Activated T-cell treated with anti-CD3 and anti-CD28 coated beads, Interleukin-2, amount 50 U/mL, for 24 hours (primary cell): Measurements from ENCODE around the gene PPP1CA.

ENCODE experiments used
- DNase-seq: peaks from one replicate; pipeline ENCODE4 v3.0.0-alpha.2; 2020
- H3K27ac Mint-ChIP-seq: 2 replicates; pipeline ENCODE4 v1.8.0; 2020; ENCODE audit warnings: mild to moderate bottlenecking, mixed read lengths
- H3K27me3 Mint-ChIP-seq: 2 replicates; pipeline ENCODE4 v1.8.0; 2020; ENCODE audit warnings: mixed read lengths
- H3K36me3 Mint-ChIP-seq: 2 replicates; pipeline ENCODE4 v1.8.0; 2020; ENCODE audit warnings: low read depth, mixed read lengths
- H3K4me1 Mint-ChIP-seq: 2 replicates; pipeline ENCODE4 v1.8.0; 2020; ENCODE audit warnings: low read depth, mixed read lengths
- H3K4me3 Mint-ChIP-seq: 2 replicates; pipeline ENCODE4 v1.8.0; 2020; ENCODE audit warnings: mild to moderate bottlenecking, moderate library complexity, mixed read lengths
- H3K9me3 Mint-ChIP-seq: 2 replicates; pipeline ENCODE4 v1.8.0; 2020; ENCODE audit warnings: mixed read lengths

PPP1CA gene

GRCh38 chr11:67370351-67371076 is 31.1 kb downstream of the PPP1CA start:
- H3K27ac Mint-ChIP-seq, result no peak overlapping the region
- H3K27me3 Mint-ChIP-seq, result peaks cover 24% of the 10 kb centered on the region
- no peak for DNase-seq
- H3K9me3 Mint-ChIP-seq, result no peaks in the 10 kb centered on the region
- no peak overlapping the region for H3K4me3 Mint-ChIP-seq
- no peaks in the 10 kb centered on the region for H3K36me3 Mint-ChIP-seq
- peaks cover 55% of the 10 kb centered on the region for H3K4me1 Mint-ChIP-seq

- H3K27ac Mint-ChIP-seq, result no peak overlapping the region
- H3K4me3 Mint-ChIP-seq, result no peak overlapping the region
- H3K27me3 Mint-ChIP-seq, result peaks cover 24% of the 10 kb centered on the region
- no peak for DNase-seq
- H3K36me3 Mint-ChIP-seq, result no peaks in the 10 kb centered on the region
- no peaks in the 10 kb centered on the region for H3K9me3 Mint-ChIP-seq
- peaks cover 57% of the 10 kb centered on the region for H3K4me1 Mint-ChIP-seq
Observed at GRCh38 chr11:67369801-67370284, 31.8 kb downstream of the PPP1CA start.

- no peaks in the 10 kb centered on the region for H3K9me3 Mint-ChIP-seq
- no peaks in the 10 kb centered on the region for H3K36me3 Mint-ChIP-seq
- no peak for DNase-seq
- H3K27me3 Mint-ChIP-seq, result peaks cover 18% of the 10 kb centered on the region
- no peak overlapping the region for H3K4me3 Mint-ChIP-seq
- H3K4me1 Mint-ChIP-seq, result peaks cover 57% of the 10 kb centered on the region
- peak overlapping the region; percentile 5 for H3K27ac Mint-ChIP-seq
Observed at GRCh38 chr11:67369275-67369674, 32.4 kb downstream of the PPP1CA start.

GRCh38 chr11:67368621-67369020 is 33.0 kb downstream of the PPP1CA start:
- H3K4me3 Mint-ChIP-seq, result no peak overlapping the region
- peak overlapping the region; percentile 58 for H3K27ac Mint-ChIP-seq
- H3K4me1 Mint-ChIP-seq, result peaks cover 58% of the 10 kb centered on the region
- peaks cover 14% of the 10 kb centered on the region for H3K27me3 Mint-ChIP-seq
- H3K36me3 Mint-ChIP-seq, result no peaks in the 10 kb centered on the region
- no peaks in the 10 kb centered on the region for H3K9me3 Mint-ChIP-seq
- no peak for DNase-seq

- Mint-ChIP-seq H3K4me1 (peaks cover 58% of the 10 kb centered on the region), H3K27me3 (peaks cover 14% of the 10 kb centered on the region)
- DNase-seq, result no peak
Observed at GRCh38 chr11:67367761-67368227, 33.9 kb downstream of the PPP1CA start.

GRCh38 chr11:67366961-67367760 is 34.5 kb downstream of the PPP1CA start:
- Mint-ChIP-seq H3K4me1 (peaks cover 58% of the 10 kb centered on the region), H3K4me3 (no peak overlapping the region), H3K36me3 (no peaks in the 10 kb centered on the region), H3K27ac (no peak overlapping the region), H3K9me3 (no peaks in the 10 kb centered on the region), H3K27me3 (peaks cover 14% of the 10 kb centered on the region)
- no peak for DNase-seq

More at GRCh38 chr11:67367761-67368227, 33.9 kb downstream of the PPP1CA start:
- Mint-ChIP-seq H3K9me3 (no peaks in the 10 kb centered on the region), H3K27ac (no peak overlapping the region), H3K4me3 (no peak overlapping the region), H3K36me3 (no peaks in the 10 kb centered on the region)

- Mint-ChIP-seq H3K4me3 (no peak overlapping the region), H3K27me3 (peaks cover 9% of the 10 kb centered on the region)
Observed at GRCh38 chr11:67366546-67366945, 35.1 kb downstream of the PPP1CA start.

GRCh38 chr11:67365736-67366444 is 35.8 kb downstream of the PPP1CA start:
- H3K4me1 Mint-ChIP-seq, result peaks cover 48% of the 10 kb centered on the region
- no peak overlapping the region for H3K27ac Mint-ChIP-seq
- H3K4me3 Mint-ChIP-seq, result no peak overlapping the region
- H3K36me3 Mint-ChIP-seq, result no peaks in the 10 kb centered on the region
- H3K9me3 Mint-ChIP-seq, result no peaks in the 10 kb centered on the region
- peaks cover 4% of the 10 kb centered on the region for H3K27me3 Mint-ChIP-seq
- DNase-seq, result no peak

More at GRCh38 chr11:67366546-67366945, 35.1 kb downstream of the PPP1CA start:
- Mint-ChIP-seq H3K36me3 (no peaks in the 10 kb centered on the region), H3K27ac (no peak overlapping the region), H3K4me1 (peaks cover 54% of the 10 kb centered on the region), H3K9me3 (no peaks in the 10 kb centered on the region)
- DNase-seq, result no peak

- Mint-ChIP-seq H3K27ac (no peak overlapping the region), H3K9me3 (no peaks in the 10 kb centered on the region), H3K4me3 (no peak overlapping the region), H3K4me1 (peaks cover 42% of the 10 kb centered on the region), H3K36me3 (no peaks in the 10 kb centered on the region), H3K27me3 (no peaks in the 10 kb centered on the region)
- no peak for DNase-seq
Observed at GRCh38 chr11:67364783-67365722, 36.6 kb downstream of the PPP1CA start.

GRCh38 chr11:67364169-67364568 is 37.5 kb downstream of the PPP1CA start:
- no peak overlapping the region for H3K27ac Mint-ChIP-seq
- no peak for DNase-seq
- H3K4me3 Mint-ChIP-seq, result no peak overlapping the region
- H3K9me3 Mint-ChIP-seq, result no peaks in the 10 kb centered on the region
- peaks cover 34% of the 10 kb centered on the region for H3K4me1 Mint-ChIP-seq
- no peaks in the 10 kb centered on the region for H3K27me3 Mint-ChIP-seq
- no peaks in the 10 kb centered on the region for H3K36me3 Mint-ChIP-seq

GRCh38 chr11:67357831-67358670 is 43.6 kb downstream of the PPP1CA start:
- H3K4me3 Mint-ChIP-seq, result no peak overlapping the region
- no peaks in the 10 kb centered on the region for H3K27me3 Mint-ChIP-seq
- no peak for DNase-seq
- no peak overlapping the region for H3K27ac Mint-ChIP-seq
- no peaks in the 10 kb centered on the region for H3K9me3 Mint-ChIP-seq
- H3K36me3 Mint-ChIP-seq, result peaks cover 3% of the 10 kb centered on the region
- H3K4me1 Mint-ChIP-seq, result peaks cover 25% of the 10 kb centered on the region

- H3K36me3 Mint-ChIP-seq, result peaks cover 4% of the 10 kb centered on the region
- no peaks in the 10 kb centered on the region for H3K27me3 Mint-ChIP-seq
- H3K4me3 Mint-ChIP-seq, result no peak overlapping the region
- H3K4me1 Mint-ChIP-seq, result peaks cover 30% of the 10 kb centered on the region
- DNase-seq, result peak; percentile 77
- peak overlapping the region; percentile 85 for H3K27ac Mint-ChIP-seq
- no peaks in the 10 kb centered on the region for H3K9me3 Mint-ChIP-seq
Observed at GRCh38 chr11:67356864-67357561, 44.6 kb downstream of the PPP1CA start.
